Vagina (tissue), 2 donors: ENCODE measurements around the gene PTPRN2. TPM values are rescaled to one million over a fixed set of nuclear protein-coding genes. Genes with fewer than 3 reads are reported as not detected.

Source experiments
- DNase-seq, 2 donors: peaks; one replicate each; pipeline ENCODE4 v3.0.0-alpha.2; 2017; ENCODE audit errors: extremely low spot score in 2 of 2
- H3K27ac ChIP-seq: fragments of 200-600 bp; sonication (generic); one replicate; pipeline ENCODE4 v1.5.1; 2019
- H3K27me3 ChIP-seq: fragments of 200-600 bp; sonication (generic); one replicate; pipeline ENCODE4 v1.5.1; 2019
- H3K36me3 ChIP-seq, 2 donors: fragments of 200-600 bp; sonication (generic); one replicate each; pipeline ENCODE4 v1.5.1; 2017 to 2019
- H3K4me1 ChIP-seq: fragments of 200-600 bp; sonication (generic); one replicate; pipeline ENCODE4 v1.5.1; 2019
- H3K4me3 ChIP-seq, 2 donors: fragments of 200-600 bp; sonication (generic); 1 replicate in 1 of 2; 2 replicates in 1 of 2; pipeline ENCODE4 v1.5.1; 2016 to 2019
- H3K9me3 ChIP-seq: fragments of 200-600 bp; sonication (generic); one replicate; pipeline ENCODE4 v1.5.1; 2019
- POLR2A ChIP-seq, 2 donors: fragments of 450-650 bp; IDR thresholded peaks; one replicate each; pipeline ENCODE4 v1.6.1; 2017; ENCODE audit warnings: antibody characterized with exemption in 2 of 2, mild to moderate bottlenecking in 2 of 2, moderate library complexity in 2 of 2
- POLR2AphosphoS5 ChIP-seq, 2 donors: sonication (generic); formaldehyde crosslinking; IDR thresholded peaks; one replicate each; pipeline ENCODE4 v1.9.0; 2017; ENCODE audit warnings: antibody characterized with exemption in 2 of 2, mild to moderate bottlenecking in 2 of 2, low read depth in 1 of 2; ENCODE audit not compliant: insufficient read depth in 1 of 2
- intact Hi-C: fragments of 100-400 bp; cut with DNase I; formaldehyde crosslinking; loops from one replicate; pipeline ENCODE4 v1.15.1; 2023
- total RNA-seq: library from RNA; depleted of rRNA; stranded (reverse); fragments of >200 nt; gene quantifications from one replicate; pipeline ENCODE4 v1.2.3, GENCODE V29; 2016
- TF ChIP-seq, protein P1 (sequence below), 3 experiments: fragments of 450-650 bp in 2 of 3; fragments of 200-600 bp in 1 of 3; sonication (generic) in 1 of 3; IDR thresholded peaks; one replicate each; pipeline ENCODE4 v1.5.1; 2017 to 2019; ENCODE audit warnings: antibody characterized with exemption in 3 of 3, mild to moderate bottlenecking in 2 of 3, moderate library complexity in 2 of 3

The PTPRN2 gene
- total RNA-seq, 1 donor from 2014 or later, result 7.4 TPM

DNA sequence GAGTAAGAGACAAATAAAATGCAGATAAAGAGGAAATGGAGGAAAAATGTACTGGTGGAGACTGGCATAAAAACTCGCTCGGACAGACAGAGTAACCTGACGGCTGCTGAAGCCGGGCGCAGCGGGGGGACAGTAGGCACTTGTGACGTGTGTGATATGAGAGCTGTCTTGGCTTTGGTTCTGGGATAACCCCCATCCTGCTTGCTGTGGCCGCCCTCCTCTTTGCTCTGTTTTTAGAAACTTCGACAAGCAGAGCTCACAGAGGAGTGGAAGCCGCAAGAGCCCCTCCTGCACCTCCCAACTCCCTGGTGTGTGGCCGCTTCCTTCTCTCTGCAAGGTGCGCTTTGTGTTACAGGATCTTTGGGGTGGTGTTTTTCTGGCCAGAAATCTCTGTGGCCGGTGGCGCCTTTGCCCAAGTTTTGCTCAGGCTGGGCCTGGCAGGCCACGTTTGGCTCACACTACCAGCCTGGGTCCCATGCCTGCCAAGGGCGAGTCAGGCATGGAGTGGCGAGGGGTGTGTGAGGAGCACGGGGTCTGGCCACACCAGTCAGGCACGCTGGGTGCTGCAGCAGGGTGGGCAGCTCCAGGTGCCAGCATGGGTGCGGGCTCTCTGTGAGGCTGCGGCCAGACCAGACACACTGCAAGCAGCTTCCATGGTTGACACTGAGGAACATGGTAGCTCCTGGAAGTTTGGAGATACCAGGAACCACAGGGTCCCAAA lies 982.8 kb downstream of the PTPRN2 start:
- intact Hi-C loops, result no loop called here
- H3K9me3 ChIP-seq, result no peaks in the 10 kb centered on the region
- no peak for DNase-seq
- no peak overlapping the region for H3K27ac ChIP-seq
- no peaks in the 10 kb centered on the region for H3K36me3 ChIP-seq
- no peak for TF ChIP-seq POLR2AphosphoS5 (IDR thresholded peaks at IDR 0.05; ENCODE audit: insufficient read depth in 1 of 2, low read depth in 1 of 2)
- no peak for TF ChIP-seq POLR2A (IDR thresholded peaks at IDR 0.05)
- TF ChIP-seq, protein P1, sequence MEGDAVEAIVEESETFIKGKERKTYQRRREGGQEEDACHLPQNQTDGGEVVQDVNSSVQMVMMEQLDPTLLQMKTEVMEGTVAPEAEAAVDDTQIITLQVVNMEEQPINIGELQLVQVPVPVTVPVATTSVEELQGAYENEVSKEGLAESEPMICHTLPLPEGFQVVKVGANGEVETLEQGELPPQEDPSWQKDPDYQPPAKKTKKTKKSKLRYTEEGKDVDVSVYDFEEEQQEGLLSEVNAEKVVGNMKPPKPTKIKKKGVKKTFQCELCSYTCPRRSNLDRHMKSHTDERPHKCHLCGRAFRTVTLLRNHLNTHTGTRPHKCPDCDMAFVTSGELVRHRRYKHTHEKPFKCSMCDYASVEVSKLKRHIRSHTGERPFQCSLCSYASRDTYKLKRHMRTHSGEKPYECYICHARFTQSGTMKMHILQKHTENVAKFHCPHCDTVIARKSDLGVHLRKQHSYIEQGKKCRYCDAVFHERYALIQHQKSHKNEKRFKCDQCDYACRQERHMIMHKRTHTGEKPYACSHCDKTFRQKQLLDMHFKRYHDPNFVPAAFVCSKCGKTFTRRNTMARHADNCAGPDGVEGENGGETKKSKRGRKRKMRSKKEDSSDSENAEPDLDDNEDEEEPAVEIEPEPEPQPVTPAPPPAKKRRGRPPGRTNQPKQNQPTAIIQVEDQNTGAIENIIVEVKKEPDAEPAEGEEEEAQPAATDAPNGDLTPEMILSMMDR (IDR thresholded peaks at IDR 0.05), result no peak
- H3K4me3 ChIP-seq, result no peak overlapping the region
- H3K27me3 ChIP-seq, result no peaks in the 10 kb centered on the region
- H3K4me1 ChIP-seq, result no peaks in the 10 kb centered on the region

DNA sequence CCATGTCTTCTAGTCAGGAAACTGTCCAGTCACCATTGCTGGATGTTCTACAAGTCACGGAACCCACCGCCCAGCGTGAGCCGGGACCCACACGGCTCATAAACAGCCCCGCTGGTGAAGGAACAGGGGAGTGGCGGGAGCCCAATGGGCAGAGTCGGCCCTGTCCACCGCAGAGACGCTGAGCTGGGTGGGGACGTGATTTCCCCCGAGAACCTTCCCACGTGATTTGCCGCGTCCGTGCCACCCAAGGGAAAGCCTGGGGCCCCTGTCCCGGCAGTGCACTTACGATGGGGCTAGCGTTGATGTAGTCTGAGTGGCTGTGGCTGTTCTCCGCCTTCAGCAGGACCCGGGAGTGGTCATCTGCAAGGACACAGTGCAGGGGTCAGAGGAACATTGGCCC lies 983.9 kb downstream of the PTPRN2 start:
- H3K27ac ChIP-seq, result no peak overlapping the region
- no peaks in the 10 kb centered on the region for H3K36me3 ChIP-seq
- H3K4me3 ChIP-seq, result no peak overlapping the region
- TF ChIP-seq, protein P1 (IDR thresholded peaks at IDR 0.05), result no peak
- TF ChIP-seq POLR2A (IDR thresholded peaks at IDR 0.05) (no peak), POLR2AphosphoS5 (IDR thresholded peaks at IDR 0.05; ENCODE audit: insufficient read depth in 1 of 2, low read depth in 1 of 2) (no peak)
- intact Hi-C loops, result no loop called here
- H3K27me3 ChIP-seq, result no peaks in the 10 kb centered on the region
- H3K4me1 ChIP-seq, result no peaks in the 10 kb centered on the region
- no peaks in the 10 kb centered on the region for H3K9me3 ChIP-seq
- DNase-seq, result no peak

DNA sequence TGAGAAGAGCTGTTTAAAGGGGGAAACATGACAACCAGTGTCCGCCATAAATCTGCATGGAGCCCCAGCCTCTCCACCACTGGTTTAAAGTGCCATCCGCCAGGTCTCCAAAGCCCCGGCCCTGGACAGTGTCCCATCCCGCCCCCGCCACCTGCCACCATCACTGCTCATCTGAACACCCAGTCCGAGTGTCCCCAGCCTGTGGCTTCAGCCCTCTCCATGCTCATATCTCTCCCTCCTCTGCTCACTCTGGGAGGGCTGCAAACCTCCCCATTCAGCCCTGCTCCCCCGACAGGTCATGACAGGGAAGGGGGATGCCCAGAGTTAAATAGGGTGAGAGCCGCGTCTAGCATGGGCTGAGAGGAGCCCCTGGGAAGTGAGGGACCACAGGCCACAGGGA lies 984.6 kb downstream of the PTPRN2 start:
- no peaks in the 10 kb centered on the region for H3K36me3 ChIP-seq
- H3K27me3 ChIP-seq, result no peaks in the 10 kb centered on the region
- intact Hi-C loops, result no loop called here
- H3K4me1 ChIP-seq, result no peaks in the 10 kb centered on the region
- no peaks in the 10 kb centered on the region for H3K9me3 ChIP-seq
- TF ChIP-seq POLR2A (IDR thresholded peaks at IDR 0.05) (no peak), POLR2AphosphoS5 (IDR thresholded peaks at IDR 0.05; ENCODE audit: insufficient read depth in 1 of 2, low read depth in 1 of 2) (no peak)
- TF ChIP-seq, protein P1 (IDR thresholded peaks at IDR 0.05), result no peak
- no peak overlapping the region for H3K27ac ChIP-seq
- DNase-seq, result no peak
- no peak overlapping the region for H3K4me3 ChIP-seq

DNA sequence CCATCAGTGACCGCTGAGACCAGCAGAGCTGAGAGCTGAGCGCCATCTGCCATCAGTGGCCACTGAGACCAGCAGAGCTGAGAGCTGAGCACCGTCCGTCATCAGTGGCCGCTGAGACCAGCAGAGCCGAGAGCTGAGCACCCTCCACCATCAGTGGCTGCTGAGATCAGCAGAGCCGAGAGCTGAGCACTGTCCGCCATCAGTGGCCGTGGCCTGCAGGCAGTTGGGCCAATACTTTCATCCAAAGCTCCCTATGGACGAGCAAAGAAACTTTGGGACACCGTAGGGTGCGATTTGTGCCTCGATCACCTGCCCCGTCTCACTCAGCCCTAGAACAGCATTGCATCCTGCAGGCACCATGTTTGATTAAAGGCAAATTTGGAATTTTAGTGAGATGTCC lies 985.0 kb downstream of the PTPRN2 start:
- Histone ChIP-seq H3K4me1 (no peaks in the 10 kb centered on the region), H3K4me3 (no peak overlapping the region), H3K9me3 (no peaks in the 10 kb centered on the region), H3K27ac (no peak overlapping the region), H3K36me3 (no peaks in the 10 kb centered on the region), H3K27me3 (no peaks in the 10 kb centered on the region)
- TF ChIP-seq, protein P1 (IDR thresholded peaks at IDR 0.05), result no peak
- TF ChIP-seq POLR2AphosphoS5 (IDR thresholded peaks at IDR 0.05; ENCODE audit: insufficient read depth in 1 of 2, low read depth in 1 of 2), result no peak
- no peak for DNase-seq
- intact Hi-C loops, result no loop called here

DNA sequence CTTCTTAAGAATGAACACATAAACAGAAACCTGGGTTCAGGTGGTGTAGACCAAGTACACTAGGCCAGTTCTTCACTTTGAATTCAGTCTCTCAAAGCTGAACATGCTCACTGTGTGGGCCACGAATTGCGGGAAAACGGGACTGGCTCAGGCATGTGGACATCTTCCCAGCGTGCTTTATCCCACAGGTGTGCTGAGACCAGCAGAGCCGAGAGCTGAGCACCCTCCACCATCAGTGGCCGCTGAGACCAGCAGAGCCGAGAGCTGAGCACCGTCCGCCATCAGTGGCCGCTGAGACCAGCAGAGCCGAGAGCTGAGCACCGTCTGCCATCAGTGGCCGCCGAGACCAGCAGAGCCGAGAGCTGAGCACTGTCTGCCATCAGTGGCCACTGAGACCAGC lies 985.5 kb downstream of the PTPRN2 start:
- Histone ChIP-seq H3K27ac (no peak overlapping the region), H3K27me3 (no peaks in the 10 kb centered on the region), H3K9me3 (no peaks in the 10 kb centered on the region), H3K4me1 (no peaks in the 10 kb centered on the region), H3K4me3 (no peak overlapping the region), H3K36me3 (no peaks in the 10 kb centered on the region)
- intact Hi-C loops, result no loop called here
- DNase-seq, result no peak
- TF ChIP-seq, protein P1 (IDR thresholded peaks at IDR 0.05), result no peak
- no peak for TF ChIP-seq POLR2A (IDR thresholded peaks at IDR 0.05)
- no peak for TF ChIP-seq POLR2AphosphoS5 (IDR thresholded peaks at IDR 0.05; ENCODE audit: insufficient read depth in 1 of 2, low read depth in 1 of 2)
